Keratinocyte (primary cell): ENCODE results near the gene C2orf72. TPM values are rescaled to one million over a fixed set of nuclear protein-coding genes. Genes with fewer than 3 reads are reported as not detected.
"Not testable (repeated sequence)": the region's sequence is repeated elsewhere in the genome, so short reads cannot be mapped to it uniquely, and the experiment has no call there.

Experiments
- DNase-seq: peaks from one replicate; pipeline ENCODE4 v3.0.0-alpha.2; 2011; ENCODE audit warnings: low read depth, missing footprints, low spot score
- FAIRE-seq: peaks from 2 replicates; lab custom pipeline; 2011; peaks lifted over from hg19 to GRCh38; lab: Jason Lieb, UNC
- H2AFZ ChIP-seq: 2 replicates; pipeline ENCODE4 v1.6.0; 2012; ENCODE audit warnings: low read length, control low read depth, inconsistent platforms; ENCODE audit not compliant: control insufficient read depth
- H3K27ac ChIP-seq: 2 replicates; pipeline ENCODE4 v1.5.1; 2011; ENCODE audit warnings: low read length; ENCODE audit not compliant: control insufficient read depth, insufficient read depth
- H3K27me3 ChIP-seq: 3 replicates; pipeline ENCODE4 v1.6.0; 2011; ENCODE audit warnings: low read length; ENCODE audit not compliant: control insufficient read depth, insufficient read depth; ENCODE audit errors: extremely low read depth
- H3K36me3 ChIP-seq, 2 experiments: 2 replicates in 1 of 2; 3 replicates in 1 of 2; pipeline ENCODE4 v1.5.1; 2011; ENCODE audit warnings: low read length in 2 of 2, mild to moderate bottlenecking in 1 of 2; ENCODE audit not compliant: control insufficient read depth in 2 of 2, insufficient read depth in 2 of 2; ENCODE audit errors: extremely low read depth in 1 of 2
- H3K4me1 ChIP-seq: 3 replicates; pipeline ENCODE4 v1.5.1; 2011; ENCODE audit warnings: low read length; ENCODE audit not compliant: control insufficient read depth, insufficient read depth; ENCODE audit errors: extremely low read depth
- H3K4me2 ChIP-seq: 3 replicates; pipeline ENCODE4 v1.6.0; 2011; ENCODE audit warnings: low read depth, low read length; ENCODE audit not compliant: control insufficient read depth, insufficient read depth; ENCODE audit errors: extremely low read depth
- H3K4me3 ChIP-seq, 3 experiments: fragments of 200-600 bp in 1 of 3; sonication (generic) in 1 of 3; 2 replicates in 2 of 3; 3 replicates in 1 of 3; pipeline ENCODE4 v1.5.1; 2011 to 2016; ENCODE audit warnings: low read length in 3 of 3, mild to moderate bottlenecking in 3 of 3, control low read depth in 2 of 3, inconsistent platforms in 1 of 3, low read depth in 1 of 3, mixed read lengths in 1 of 3, mixed run types in 1 of 3, moderate library complexity in 1 of 3; ENCODE audit not compliant: control insufficient read depth in 2 of 3, insufficient read depth in 2 of 3; ENCODE audit errors: extremely low read depth in 1 of 3
- H3K79me2 ChIP-seq: 2 replicates; pipeline ENCODE4 v1.6.0; 2012; ENCODE audit warnings: low read length; ENCODE audit not compliant: control insufficient read depth, insufficient read depth
- H3K9ac ChIP-seq: 3 replicates; pipeline ENCODE4 v1.6.0; 2011; ENCODE audit warnings: low read length; ENCODE audit not compliant: control insufficient read depth, insufficient read depth; ENCODE audit errors: extremely low read depth
- H3K9me1 ChIP-seq: 3 replicates; pipeline ENCODE4 v1.6.0; 2011; ENCODE audit warnings: low read length; ENCODE audit not compliant: control insufficient read depth, insufficient read depth; ENCODE audit errors: extremely low read depth
- H3K9me3 ChIP-seq: 2 replicates; pipeline ENCODE4 v1.5.1; 2012; ENCODE audit warnings: low read depth, low read length; ENCODE audit not compliant: control insufficient read depth
- H4K20me1 ChIP-seq: 3 replicates; pipeline ENCODE4 v1.6.0; 2011; ENCODE audit warnings: low read length; ENCODE audit not compliant: control insufficient read depth, insufficient read depth; ENCODE audit errors: extremely low read depth
- CTCF ChIP-seq, 3 experiments: IDR thresholded peaks in 1 of 3; conservative IDR thresholded peaks in 1 of 3; optimal IDR thresholded peaks in 1 of 3; 2 replicates in 2 of 3; 3 replicates in 1 of 3; pipeline versions ENCODE3 to v1.5.1; 2011; ENCODE audit warnings: low read length in 3 of 3, mild to moderate bottlenecking in 3 of 3, moderate library complexity in 2 of 3, control low read depth in 1 of 3, inconsistent platforms in 1 of 3; ENCODE audit not compliant: insufficient read depth in 2 of 3; ENCODE audit errors: extremely low read depth in 1 of 3
- EZH2 ChIP-seq: IDR thresholded peaks from one replicate; pipeline ENCODE4 v1.6.1; 2012; ENCODE audit warnings: inconsistent platforms, mild to moderate bottlenecking, low read length, moderate library complexity
- dilution Hi-C: fragments of 300-500 bp; cut with MboI; formaldehyde crosslinking; loops from one replicate; pipeline ENCODE4 v1.7.0; 2020; ENCODE audit warnings: low sequenced_read_pairs; ENCODE audit not compliant: extremely low pct_ligation_motif_present
- polyA plus RNA-seq, 5 experiments: library from polyadenylated mRNA; depleted of rRNA in 3 of 5; stranded (reverse) in 3 of 5; stranded (forward) in 1 of 5; unstranded in 1 of 5; fragments of >200 nt; gene quantifications; 1 replicate in 1 of 5; 2 replicates in 3 of 5; 3 replicates in 1 of 5; pipeline versions ENCODE4 v1.2.1 to v1.2.3, GENCODE V29; 2011 to 2012; ENCODE audit warnings: missing spikeins in 2 of 5, low read depth in 1 of 5, low replicate concordance in 1 of 5

The C2orf72 gene
- polyA plus RNA-seq, 1 donor (not counting 4 experiments of a cell fraction or from before 2014, with no cell fraction given) = not detected

DNA sequence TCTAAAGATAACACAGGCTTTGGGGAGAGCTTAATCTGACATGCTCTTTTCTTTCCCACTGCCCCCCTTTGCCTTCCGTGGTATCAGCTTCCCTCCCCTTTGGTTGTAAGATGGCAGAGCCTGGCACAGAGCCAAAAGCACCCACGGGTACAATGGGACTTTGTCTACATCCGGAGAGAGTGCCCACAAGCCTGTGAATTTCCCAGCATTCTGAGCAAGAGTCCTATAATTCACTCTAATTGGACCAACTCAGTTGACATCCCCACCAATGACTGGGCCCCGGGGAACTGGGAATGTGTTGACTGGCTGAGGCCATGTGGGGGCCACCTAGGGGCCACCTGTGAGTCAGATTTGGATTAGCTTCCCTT is 20.1 kb upstream of the C2orf72 start:
- DNase-seq (no peak), FAIRE-seq (no peak)
- no peak overlapping the region for H2AFZ ChIP-seq
- no peaks in the 10 kb centered on the region for H4K20me1 ChIP-seq
- no peak overlapping the region for H3K4me2 ChIP-seq
- H3K36me3 ChIP-seq = no peaks in the 10 kb centered on the region
- H3K27me3 ChIP-seq = peaks cover under 1% of the 10 kb centered on the region
- H3K79me2 ChIP-seq = no peaks in the 10 kb centered on the region
- H3K9me3 ChIP-seq = no peaks in the 10 kb centered on the region
- no peak overlapping the region for H3K4me3 ChIP-seq
- H3K27ac ChIP-seq = no peak overlapping the region
- H3K9ac ChIP-seq = no peak overlapping the region
- H3K9me1 ChIP-seq = no peaks in the 10 kb centered on the region
- no peaks in the 10 kb centered on the region for H3K4me1 ChIP-seq
- TF ChIP-seq CTCF (optimal IDR thresholded peaks at IDR 0.05 in 1 of 3, IDR thresholded peaks at IDR 0.05 in 1 of 3, conservative IDR thresholded peaks at IDR 0.05 in 1 of 3; ENCODE audit: extremely low read depth in 1 of 3, insufficient read depth in 2 of 3, low read length in 3 of 3) (no peak), EZH2 (no peak)
- dilution Hi-C loops = no loop called here

DNA sequence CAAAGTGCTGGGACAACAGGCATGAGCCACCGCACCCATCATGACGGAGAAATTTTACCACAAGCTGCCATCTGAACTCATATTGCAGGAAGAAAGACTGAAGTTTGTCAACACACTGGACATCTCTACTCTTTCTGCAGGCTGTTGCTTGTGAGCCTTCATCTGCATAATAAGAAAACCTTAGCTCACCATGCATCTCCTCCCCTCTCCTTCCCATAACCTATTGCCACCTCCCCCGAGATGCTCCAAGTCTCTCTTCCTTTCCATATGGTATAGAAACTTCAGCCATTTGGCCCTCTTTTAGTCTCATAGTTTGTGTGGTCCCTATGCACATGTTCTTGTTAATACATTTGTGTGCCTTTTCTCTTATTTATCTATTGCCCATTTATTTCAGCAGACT is 19.1 kb upstream of the C2orf72 start:
- H3K9me1 ChIP-seq = no peaks in the 10 kb centered on the region
- H3K4me1 ChIP-seq = no peaks in the 10 kb centered on the region
- H3K9ac ChIP-seq = no peak overlapping the region
- H3K79me2 ChIP-seq = no peaks in the 10 kb centered on the region
- FAIRE-seq (no peak), DNase-seq (no peak)
- no peaks in the 10 kb centered on the region for H3K27me3 ChIP-seq
- H4K20me1 ChIP-seq = no peaks in the 10 kb centered on the region
- H2AFZ ChIP-seq = no peak overlapping the region
- TF ChIP-seq EZH2 (no peak), CTCF (optimal IDR thresholded peaks at IDR 0.05 in 1 of 3, IDR thresholded peaks at IDR 0.05 in 1 of 3, conservative IDR thresholded peaks at IDR 0.05 in 1 of 3; ENCODE audit: extremely low read depth in 1 of 3, insufficient read depth in 2 of 3, low read length in 3 of 3) (no peak)
- no peaks in the 10 kb centered on the region for H3K9me3 ChIP-seq
- no peak overlapping the region for H3K4me3 ChIP-seq
- H3K36me3 ChIP-seq = no peaks in the 10 kb centered on the region
- H3K4me2 ChIP-seq = no peak overlapping the region
- dilution Hi-C loops = no loop called here
- no peak overlapping the region for H3K27ac ChIP-seq

DNA sequence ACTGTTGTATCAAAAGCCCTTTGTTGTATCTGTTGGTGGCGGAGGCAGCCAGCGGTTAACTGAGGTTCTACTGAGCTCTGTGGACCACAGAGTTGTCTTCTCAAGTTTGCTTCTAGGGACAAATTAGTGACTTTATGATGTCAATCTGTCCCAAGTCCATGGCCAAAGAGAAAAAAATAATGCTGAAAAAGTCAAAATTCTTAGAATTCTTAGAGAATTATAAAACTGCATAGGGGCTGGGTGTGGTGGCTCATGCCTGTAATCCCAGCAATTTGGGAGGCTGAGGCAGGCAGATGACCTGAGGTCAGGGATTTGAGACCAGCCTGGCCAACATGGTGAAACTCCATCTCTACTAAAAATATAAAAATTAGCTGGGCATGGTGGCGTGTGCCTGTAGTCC is 12.3 kb upstream of the C2orf72 start:
- dilution Hi-C loops, H3K9ac ChIP-seq, H3K9me3 ChIP-seq, DNase-seq, H3K4me3 ChIP-seq, H4K20me1 ChIP-seq, H3K27ac ChIP-seq, H3K4me2 ChIP-seq, H3K36me3 ChIP-seq, H3K4me1 ChIP-seq, H3K27me3 ChIP-seq, H3K9me1 ChIP-seq, H3K79me2 ChIP-seq, FAIRE-seq, H2AFZ ChIP-seq: not testable (repeated sequence)
